Neural crest cell (in vitro differentiated cells): Measurements from ENCODE around the gene MEGF8. TPM values are rescaled to one million over a fixed set of nuclear protein-coding genes. Genes with fewer than 3 reads are reported as not detected.

Experiments
- DNase-seq: peaks from one replicate; pipeline ENCODE4 v3.0.0; 2021; ENCODE audit warnings: low read depth, mixed read lengths, low spot score
- H3K27ac Mint-ChIP-seq: one replicate; pipeline ENCODE4 v1.8.0; 2021; ENCODE audit warnings: mild to moderate bottlenecking, mixed read lengths; ENCODE audit not compliant: unreplicated experiment
- H3K27me3 Mint-ChIP-seq: 2 replicates; pipeline ENCODE4 v1.8.0; 2021; ENCODE audit warnings: low read depth, mild to moderate bottlenecking, mixed read lengths
- H3K36me3 Mint-ChIP-seq: 2 replicates; pipeline ENCODE4 v1.8.0; 2021; ENCODE audit warnings: low read depth, mild to moderate bottlenecking, mixed read lengths
- H3K4me1 Mint-ChIP-seq: 2 replicates; pipeline ENCODE4 v1.8.0; 2021; ENCODE audit warnings: mixed read lengths
- H3K4me3 Mint-ChIP-seq: one replicate; pipeline ENCODE4 v1.8.0; 2021; ENCODE audit warnings: mild to moderate bottlenecking, mixed read lengths
- H3K9me3 Mint-ChIP-seq: 2 replicates; pipeline ENCODE4 v1.8.0; 2021; ENCODE audit warnings: mixed read lengths
- total RNA-seq: library from RNA; stranded (reverse); gene quantifications from 2 replicates; pipeline ENCODE4 v1.2.1, GENCODE V29; 2021
- TF ChIP-seq, protein P1 (sequence below): fragments of 200-600 bp; sonication (generic); conservative IDR thresholded peaks from 2 replicates; pipeline ENCODE4 v1.5.0; 2021; ENCODE audit warnings: antibody characterized with exemption, mild to moderate bottlenecking

MEGF8 gene
- total RNA-seq, 1 donor from 2014 or later = 39.2 TPM

- Mint-ChIP-seq H3K27ac (no peak overlapping the region), H3K36me3 (no peaks in the 10 kb centered on the region), H3K27me3 (no peaks in the 10 kb centered on the region), H3K9me3 (no peaks in the 10 kb centered on the region), H3K4me1 (peaks cover 21% of the 10 kb centered on the region), H3K4me3 (peak overlapping the region; percentile 96)
- TF ChIP-seq, protein P1, sequence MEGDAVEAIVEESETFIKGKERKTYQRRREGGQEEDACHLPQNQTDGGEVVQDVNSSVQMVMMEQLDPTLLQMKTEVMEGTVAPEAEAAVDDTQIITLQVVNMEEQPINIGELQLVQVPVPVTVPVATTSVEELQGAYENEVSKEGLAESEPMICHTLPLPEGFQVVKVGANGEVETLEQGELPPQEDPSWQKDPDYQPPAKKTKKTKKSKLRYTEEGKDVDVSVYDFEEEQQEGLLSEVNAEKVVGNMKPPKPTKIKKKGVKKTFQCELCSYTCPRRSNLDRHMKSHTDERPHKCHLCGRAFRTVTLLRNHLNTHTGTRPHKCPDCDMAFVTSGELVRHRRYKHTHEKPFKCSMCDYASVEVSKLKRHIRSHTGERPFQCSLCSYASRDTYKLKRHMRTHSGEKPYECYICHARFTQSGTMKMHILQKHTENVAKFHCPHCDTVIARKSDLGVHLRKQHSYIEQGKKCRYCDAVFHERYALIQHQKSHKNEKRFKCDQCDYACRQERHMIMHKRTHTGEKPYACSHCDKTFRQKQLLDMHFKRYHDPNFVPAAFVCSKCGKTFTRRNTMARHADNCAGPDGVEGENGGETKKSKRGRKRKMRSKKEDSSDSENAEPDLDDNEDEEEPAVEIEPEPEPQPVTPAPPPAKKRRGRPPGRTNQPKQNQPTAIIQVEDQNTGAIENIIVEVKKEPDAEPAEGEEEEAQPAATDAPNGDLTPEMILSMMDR = no peak
- no peak for DNase-seq
Measured at GRCh38 chr19:42278452-42279154, 46.8 kb upstream of the MEGF8 start.

GRCh38 chr19:42279155-42279901 lies 46.1 kb upstream of the MEGF8 start:
- no peak for DNase-seq
- H3K4me3 Mint-ChIP-seq = peak overlapping the region; percentile 96
- no peaks in the 10 kb centered on the region for H3K9me3 Mint-ChIP-seq
- TF ChIP-seq, protein P1 = no peak
- H3K4me1 Mint-ChIP-seq = peaks cover 21% of the 10 kb centered on the region
- H3K27ac Mint-ChIP-seq = peak overlapping the region; percentile 30
- no peaks in the 10 kb centered on the region for H3K36me3 Mint-ChIP-seq
- no peaks in the 10 kb centered on the region for H3K27me3 Mint-ChIP-seq

DNA sequence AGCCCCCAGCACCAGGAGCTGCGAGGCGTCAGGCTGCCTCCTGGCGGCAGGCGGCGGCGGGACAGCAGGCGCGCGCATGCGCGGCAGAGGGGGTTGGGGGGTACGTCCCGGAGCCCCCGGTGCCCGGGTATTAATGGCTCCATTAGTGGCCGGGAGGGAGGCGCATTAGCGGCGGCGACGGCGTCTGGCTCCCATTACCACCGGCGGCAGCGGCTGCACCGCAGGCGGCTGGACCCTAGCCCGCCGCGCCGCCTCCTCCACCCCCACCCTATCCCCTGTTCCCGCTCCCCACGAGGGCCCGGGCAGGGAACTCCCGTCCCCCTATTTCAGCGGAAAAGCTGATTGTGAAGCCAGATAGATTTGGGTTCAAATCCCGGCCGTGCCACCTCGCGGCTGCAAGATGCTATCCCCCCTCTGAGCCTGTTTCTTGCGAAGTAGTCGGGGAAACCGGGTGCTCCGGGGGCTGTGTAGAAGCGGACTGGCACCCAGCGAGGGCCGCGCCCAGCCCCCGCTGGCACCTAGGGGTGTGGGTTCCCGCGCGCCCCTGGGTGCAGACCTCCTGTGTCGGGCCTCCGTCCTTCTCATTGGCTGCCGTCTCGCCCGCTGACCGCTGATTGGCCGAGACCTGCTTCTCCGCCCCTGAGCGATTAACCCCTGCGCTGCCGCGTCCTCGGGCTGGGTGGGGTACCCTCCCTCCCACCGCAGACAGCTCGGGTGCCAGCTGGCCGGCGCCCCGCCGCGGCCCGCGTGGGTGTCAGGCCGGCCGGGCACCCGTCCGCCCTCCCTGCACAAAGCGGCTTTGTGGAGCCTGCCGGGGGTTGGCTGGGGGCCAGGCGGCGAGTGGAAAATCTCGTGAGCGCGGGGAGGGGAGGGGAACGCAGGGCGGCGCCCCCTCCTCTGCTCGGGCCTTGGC lies 45.3 kb upstream of the MEGF8 start:
- TF ChIP-seq, protein P1 = peak; percentile 90

DNA sequence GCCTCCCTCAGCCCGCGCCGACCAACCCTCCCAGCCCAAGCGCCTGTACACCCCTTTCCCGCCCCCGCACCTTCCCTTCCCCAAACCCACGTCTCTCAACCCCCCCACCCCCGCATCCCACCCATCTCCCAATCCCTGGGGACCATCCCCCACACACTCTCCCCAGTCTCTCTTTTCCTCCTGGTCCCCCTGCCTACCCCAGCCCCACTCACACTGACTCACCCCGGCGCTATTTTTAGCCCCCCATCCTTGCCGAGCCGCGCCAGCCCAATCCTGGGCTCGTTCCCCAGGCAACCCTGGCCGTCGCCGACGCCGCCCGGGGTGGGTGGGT lies 44.7 kb upstream of the MEGF8 start:
- TF ChIP-seq, protein P1 = no peak
- DNase-seq = no peak
- Mint-ChIP-seq H3K36me3 (peaks cover 3% of the 10 kb centered on the region), H3K4me3 (no peak overlapping the region), H3K4me1 (peaks cover 34% of the 10 kb centered on the region), H3K9me3 (no peaks in the 10 kb centered on the region), H3K27ac (no peak overlapping the region), H3K27me3 (peaks cover 4% of the 10 kb centered on the region)

More for the DNA sequence above, 45.3 kb upstream of the MEGF8 start:
- H3K4me1 Mint-ChIP-seq = peaks cover 27% of the 10 kb centered on the region
- H3K27ac Mint-ChIP-seq = no peak overlapping the region
- H3K4me3 Mint-ChIP-seq = peak overlapping the region; percentile 96
- peaks cover 3% of the 10 kb centered on the region for H3K36me3 Mint-ChIP-seq
- no peaks in the 10 kb centered on the region for H3K9me3 Mint-ChIP-seq
- peaks cover 4% of the 10 kb centered on the region for H3K27me3 Mint-ChIP-seq
- DNase-seq = peak; percentile 77

GRCh38 chr19:42281146-42281826 lies 44.1 kb upstream of the MEGF8 start:
- Mint-ChIP-seq H3K4me1 (peaks cover 34% of the 10 kb centered on the region), H3K27me3 (peaks cover 4% of the 10 kb centered on the region), H3K4me3 (no peak overlapping the region), H3K27ac (peak overlapping the region; percentile 93), H3K9me3 (no peaks in the 10 kb centered on the region), H3K36me3 (peaks cover 3% of the 10 kb centered on the region)
- peak; percentile 34 for DNase-seq
- TF ChIP-seq, protein P1 = no peak
